GM18858 (cell line): ENCODE data around the gene PSMC4.
"Not testable (repeated sequence)": the region's sequence is repeated elsewhere in the genome, so short reads cannot be mapped to it uniquely, and the experiment has no call there.

Experiments used
- ATAC-seq: cut with Tn5 transposase; IDR thresholded peaks from one replicate; pipeline ENCODE4 v1.9.1; 2021; ENCODE audit not compliant: unreplicated experiment

The PSMC4 gene

GRCh38 chr19:39943586-39943985 lies 27.4 kb upstream of the PSMC4 start:
- no peak for ATAC-seq

GRCh38 chr19:39946532-39946931 lies 24.4 kb upstream of the PSMC4 start:
- ATAC-seq, result no peak

- no peak for ATAC-seq
Observed at GRCh38 chr19:39949026-39949747, 21.8 kb upstream of the PSMC4 start.

GRCh38 chr19:39951065-39951650 lies 19.8 kb upstream of the PSMC4 start:
- no peak for ATAC-seq

GRCh38 chr19:39951686-39952085 lies 19.3 kb upstream of the PSMC4 start:
- no peak for ATAC-seq

GRCh38 chr19:39953915-39954314 lies 17.1 kb upstream of the PSMC4 start:
- no peak for ATAC-seq

GRCh38 chr19:39957886-39958285 lies 13.1 kb upstream of the PSMC4 start:
- ATAC-seq, result not testable (repeated sequence)

GRCh38 chr19:39958942-39959341 lies 12.0 kb upstream of the PSMC4 start:
- not testable (repeated sequence) for ATAC-seq

GRCh38 chr19:39959407-39959806 lies 11.6 kb upstream of the PSMC4 start:
- not testable (repeated sequence) for ATAC-seq

- ATAC-seq, result no peak
Observed at GRCh38 chr19:39963898-39964297, 7.1 kb upstream of the PSMC4 start.

- no peak for ATAC-seq
Observed at GRCh38 chr19:39966617-39967016, 4.3 kb upstream of the PSMC4 start.

- ATAC-seq, result no peak
Observed at GRCh38 chr19:39967561-39967960, 3.4 kb upstream of the PSMC4 start.

GRCh38 chr19:39968789-39969188 lies 2.2 kb upstream of the PSMC4 start:
- no peak for ATAC-seq

- no peak for ATAC-seq
Observed at GRCh38 chr19:39969266-39969665, 1.7 kb upstream of the PSMC4 start.

GRCh38 chr19:39969681-39970424 lies 1.1 kb upstream of the PSMC4 start:
- no peak for ATAC-seq

- no peak for ATAC-seq
Observed at GRCh38 chr19:39970425-39970674, 615 bp upstream of the PSMC4 start.

GRCh38 chr19:39971380-39972035 lies 543 bp downstream of the PSMC4 start:
- ATAC-seq, result no peak

- ATAC-seq, result no peak
Observed at GRCh38 chr19:39974377-39975155, 3.6 kb downstream of the PSMC4 start.

- no peak for ATAC-seq
Observed at GRCh38 chr19:39982883-39983282, 11.9 kb downstream of the PSMC4 start.

GRCh38 chr19:39983695-39984300 lies 12.8 kb downstream of the PSMC4 start:
- no peak for ATAC-seq

GRCh38 chr19:39986643-39987042 lies 15.7 kb downstream of the PSMC4 start:
- no peak for ATAC-seq
